Activated gamma-delta T cell treated with anti-CD3 and anti-CD28 coated beads, Interleukin-2, amount 50 U/mL, for 16 hours (primary cell): Measurements from ENCODE around the gene DDX10.
"Not testable (repeated sequence)": the region's sequence is repeated elsewhere in the genome, so short reads cannot be mapped to it uniquely, and the experiment has no call there.

Experiments
- DNase-seq: peaks from one replicate; pipeline ENCODE4 v3.0.0-alpha.2; 2020; ENCODE audit warnings: low read depth

DDX10 gene

GRCh38 chr11:108664730-108665525 lies at the start of gene DDX10:
TSS of gene DDX10 (plus strand) at chr11:108665069. CDS start at chr11:108665154, 85 bp downstream.
- peak; percentile 97 for DNase-seq

GRCh38 chr11:108616549-108616948 lies 48.3 kb upstream of the DDX10 start:
- DNase-seq: no peak

GRCh38 chr11:108617055-108617454 lies 47.8 kb upstream of the DDX10 start:
- DNase-seq: no peak

GRCh38 chr11:108618529-108618928 lies 46.3 kb upstream of the DDX10 start:
- DNase-seq: no peak

GRCh38 chr11:108620958-108621772 lies 43.7 kb upstream of the DDX10 start:
- no peak for DNase-seq

- DNase-seq: no peak
Measured at GRCh38 chr11:108622341-108622740, 42.5 kb upstream of the DDX10 start.

- DNase-seq: no peak
Measured at GRCh38 chr11:108624196-108624925, 40.5 kb upstream of the DDX10 start.

- DNase-seq: no peak
Measured at GRCh38 chr11:108628326-108628725, 36.5 kb upstream of the DDX10 start.

GRCh38 chr11:108628812-108629211 lies 36.1 kb upstream of the DDX10 start:
- no peak for DNase-seq

GRCh38 chr11:108629274-108629673 lies 35.6 kb upstream of the DDX10 start:
- no peak for DNase-seq

GRCh38 chr11:108632041-108632704 lies 32.7 kb upstream of the DDX10 start:
- no peak for DNase-seq

GRCh38 chr11:108635106-108635505 lies 29.8 kb upstream of the DDX10 start:
- no peak for DNase-seq

- no peak for DNase-seq
Measured at GRCh38 chr11:108636222-108636621, 28.6 kb upstream of the DDX10 start.

- no peak for DNase-seq
Measured at GRCh38 chr11:108639146-108639545, 25.7 kb upstream of the DDX10 start.

GRCh38 chr11:108641752-108642151 lies 23.1 kb upstream of the DDX10 start:
- not testable (repeated sequence) for DNase-seq

- DNase-seq: no peak
Measured at GRCh38 chr11:108643974-108644373, 20.9 kb upstream of the DDX10 start.

GRCh38 chr11:108645970-108646369 lies 18.9 kb upstream of the DDX10 start:
- DNase-seq: no peak

- no peak for DNase-seq
Measured at GRCh38 chr11:108647387-108647700, 17.5 kb upstream of the DDX10 start.

GRCh38 chr11:108647701-108648527 lies 17.0 kb upstream of the DDX10 start:
- peak; percentile 36 for DNase-seq

- no peak for DNase-seq
Measured at GRCh38 chr11:108648528-108648885, 16.4 kb upstream of the DDX10 start.

- DNase-seq: not testable (repeated sequence)
Measured at GRCh38 chr11:108654100-108654499, 10.8 kb upstream of the DDX10 start.
